Left hindlimb (tissue), 1 donor: ENCODE data around the gene SELENOI.

ENCODE experiments used
- DNase-seq: peaks from one replicate; pipeline ENCODE4 v3.0.0-alpha.2; 2018

The SELENOI gene

GRCh38 chr2:26412091-26412673 is 66.2 kb downstream of the SELENOI start:
- DNase-seq, result no peak

GRCh38 chr2:26414311-26414710 is 68.4 kb downstream of the SELENOI start:
- DNase-seq, result no peak

GRCh38 chr2:26421961-26422360 is 76.0 kb downstream of the SELENOI start:
- DNase-seq, result no peak

- no peak for DNase-seq
Observed at GRCh38 chr2:26422947-26423629, 77.1 kb downstream of the SELENOI start.

- no peak for DNase-seq
Observed at GRCh38 chr2:26423750-26424149, 77.8 kb downstream of the SELENOI start.

- no peak for DNase-seq
Observed at GRCh38 chr2:26424221-26424620, 78.3 kb downstream of the SELENOI start.

GRCh38 chr2:26428846-26429245 is 82.9 kb downstream of the SELENOI start:
- no peak for DNase-seq

- no peak for DNase-seq
Observed at GRCh38 chr2:26429779-26430578, 84.0 kb downstream of the SELENOI start.

- DNase-seq, result no peak
Observed at GRCh38 chr2:26430826-26431225, 84.9 kb downstream of the SELENOI start.

GRCh38 chr2:26432363-26432762 is 86.4 kb downstream of the SELENOI start:
- DNase-seq, result no peak

- DNase-seq, result no peak
Observed at GRCh38 chr2:26432859-26433258, 86.9 kb downstream of the SELENOI start.

GRCh38 chr2:26435106-26435505 is 89.2 kb downstream of the SELENOI start:
- no peak for DNase-seq

- no peak for DNase-seq
Observed at GRCh38 chr2:26438526-26438925, 92.6 kb downstream of the SELENOI start.

- no peak for DNase-seq
Observed at GRCh38 chr2:26438926-26439325, 93.0 kb downstream of the SELENOI start.

GRCh38 chr2:26442301-26442700 is 96.4 kb downstream of the SELENOI start:
- no peak for DNase-seq

- no peak for DNase-seq
Observed at GRCh38 chr2:26442707-26443106, 96.8 kb downstream of the SELENOI start.

- no peak for DNase-seq
Observed at GRCh38 chr2:26444236-26444635, 98.3 kb downstream of the SELENOI start.
